Measurements from ENCODE around the gene NLK.

The NLK gene

GRCh38 chr17:28100251-28100650, 57.8 kb downstream of the NLK start:
- TF ChIP-seq, protein P1, sequence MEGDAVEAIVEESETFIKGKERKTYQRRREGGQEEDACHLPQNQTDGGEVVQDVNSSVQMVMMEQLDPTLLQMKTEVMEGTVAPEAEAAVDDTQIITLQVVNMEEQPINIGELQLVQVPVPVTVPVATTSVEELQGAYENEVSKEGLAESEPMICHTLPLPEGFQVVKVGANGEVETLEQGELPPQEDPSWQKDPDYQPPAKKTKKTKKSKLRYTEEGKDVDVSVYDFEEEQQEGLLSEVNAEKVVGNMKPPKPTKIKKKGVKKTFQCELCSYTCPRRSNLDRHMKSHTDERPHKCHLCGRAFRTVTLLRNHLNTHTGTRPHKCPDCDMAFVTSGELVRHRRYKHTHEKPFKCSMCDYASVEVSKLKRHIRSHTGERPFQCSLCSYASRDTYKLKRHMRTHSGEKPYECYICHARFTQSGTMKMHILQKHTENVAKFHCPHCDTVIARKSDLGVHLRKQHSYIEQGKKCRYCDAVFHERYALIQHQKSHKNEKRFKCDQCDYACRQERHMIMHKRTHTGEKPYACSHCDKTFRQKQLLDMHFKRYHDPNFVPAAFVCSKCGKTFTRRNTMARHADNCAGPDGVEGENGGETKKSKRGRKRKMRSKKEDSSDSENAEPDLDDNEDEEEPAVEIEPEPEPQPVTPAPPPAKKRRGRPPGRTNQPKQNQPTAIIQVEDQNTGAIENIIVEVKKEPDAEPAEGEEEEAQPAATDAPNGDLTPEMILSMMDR (IDR thresholded peaks at IDR 0.05; ENCODE audit: borderline replicate concordance, control extremely low read depth, extremely low read depth, insufficient read depth, missing control alignments): no peak
- in situ Hi-C loops (cut with MboI; ENCODE audit: low sequenced_read_pairs, unreplicated experiment): no loop called here
- DNase-seq (ENCODE audit: low spot score): no peak

- TF ChIP-seq, protein P1 (IDR thresholded peaks at IDR 0.05; ENCODE audit: borderline replicate concordance, control extremely low read depth, extremely low read depth, insufficient read depth, missing control alignments): no peak
- no peak for DNase-seq (ENCODE audit: low spot score)
- in situ Hi-C loops (cut with MboI; ENCODE audit: low sequenced_read_pairs, unreplicated experiment): no loop called here
Measured at GRCh38 chr17:28100936-28101335, 58.5 kb downstream of the NLK start.

DNA sequence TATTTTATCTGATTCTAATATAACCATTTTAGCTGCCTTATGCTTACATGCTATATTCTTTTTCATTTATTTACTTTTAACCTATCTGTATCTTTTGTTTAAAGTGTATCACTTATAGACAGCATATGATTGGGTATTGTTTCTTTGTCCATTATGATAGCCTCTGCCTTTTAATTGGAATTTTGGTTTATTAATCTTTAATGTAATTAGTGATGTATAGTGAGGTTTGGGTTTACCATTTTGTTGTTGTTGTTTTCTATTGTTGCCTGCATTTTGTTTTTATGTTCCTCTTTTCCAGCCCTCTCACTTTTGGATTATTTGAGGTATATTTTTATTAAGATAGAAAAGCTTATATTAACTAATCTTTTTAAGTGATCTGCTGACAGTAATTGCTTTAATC, 59.4 kb downstream of the NLK start:
- no peak for DNase-seq (ENCODE audit: low spot score)
- in situ Hi-C loops (cut with MboI; ENCODE audit: low sequenced_read_pairs, unreplicated experiment): no loop called here
- TF ChIP-seq, protein P1 (IDR thresholded peaks at IDR 0.05; ENCODE audit: borderline replicate concordance, control extremely low read depth, extremely low read depth, insufficient read depth, missing control alignments): no peak

GRCh38 chr17:28105501-28105900, 63.0 kb downstream of the NLK start:
- no peak for DNase-seq (ENCODE audit: low spot score)
- TF ChIP-seq, protein P1 (IDR thresholded peaks at IDR 0.05; ENCODE audit: borderline replicate concordance, control extremely low read depth, extremely low read depth, insufficient read depth, missing control alignments): no peak
- in situ Hi-C loops (cut with MboI; ENCODE audit: low sequenced_read_pairs, unreplicated experiment): no loop called here

GRCh38 chr17:28110184-28110583, 67.7 kb downstream of the NLK start:
- DNase-seq (ENCODE audit: low spot score): no peak
- TF ChIP-seq, protein P1 (IDR thresholded peaks at IDR 0.05; ENCODE audit: borderline replicate concordance, control extremely low read depth, extremely low read depth, insufficient read depth, missing control alignments): no peak
- in situ Hi-C loops (cut with MboI; ENCODE audit: low sequenced_read_pairs, unreplicated experiment): no loop called here

DNA sequence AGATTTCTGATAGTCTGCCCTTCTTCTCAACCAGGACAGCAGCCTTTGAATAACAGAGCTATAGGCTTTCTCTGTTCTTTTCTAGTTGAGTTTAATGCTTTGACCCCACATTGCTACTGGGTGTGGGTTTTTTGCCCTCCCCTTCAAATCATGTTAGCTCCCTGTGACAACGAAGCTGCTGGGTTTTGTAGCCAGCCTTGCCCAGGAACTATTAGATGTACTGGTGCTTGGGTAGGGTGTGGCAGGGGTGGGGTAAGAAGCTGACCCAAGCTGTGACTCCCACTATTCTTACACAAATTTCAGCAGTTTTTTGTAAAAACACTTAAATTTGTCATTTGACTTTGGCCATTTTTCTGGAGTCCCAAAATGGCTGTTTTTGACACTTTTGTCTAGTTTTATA, 69.7 kb downstream of the NLK start:
- DNase-seq (ENCODE audit: low spot score): no peak
- in situ Hi-C loops (cut with MboI; ENCODE audit: low sequenced_read_pairs, unreplicated experiment): no loop called here
- TF ChIP-seq, protein P1 (IDR thresholded peaks at IDR 0.05; ENCODE audit: borderline replicate concordance, control extremely low read depth, extremely low read depth, insufficient read depth, missing control alignments): no peak

DNA sequence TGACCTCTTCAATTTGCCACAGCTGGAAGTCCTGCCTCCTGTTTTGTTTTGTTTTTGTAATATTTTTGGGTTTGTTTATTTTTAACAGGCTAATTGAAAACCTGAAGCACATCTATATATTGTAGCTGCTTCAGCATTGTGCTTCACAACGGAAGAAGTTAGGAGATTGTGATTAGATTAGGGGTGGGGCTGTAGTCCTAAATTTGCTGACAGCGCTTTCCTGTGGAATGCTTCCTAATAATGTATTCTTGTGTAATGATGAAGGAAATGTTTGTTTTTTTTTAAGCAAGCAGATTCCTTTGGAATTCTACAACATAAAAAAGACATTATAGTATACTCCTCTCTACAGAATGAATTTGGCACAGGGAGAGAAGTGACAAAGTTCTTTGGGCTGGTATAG, 70.1 kb downstream of the NLK start:
- TF ChIP-seq, protein P1 (IDR thresholded peaks at IDR 0.05; ENCODE audit: borderline replicate concordance, control extremely low read depth, extremely low read depth, insufficient read depth, missing control alignments): no peak
- in situ Hi-C loops (cut with MboI; ENCODE audit: low sequenced_read_pairs, unreplicated experiment): no loop called here
- DNase-seq (ENCODE audit: low spot score): no peak
